GM23248 (cell line): Measurements from ENCODE around the gene GLE1. TPM values are rescaled to one million over a fixed set of nuclear protein-coding genes. Genes with fewer than 3 reads are reported as not detected.

Experiments used
- DNase-seq: peaks from one replicate; pipeline ENCODE4 v3.0.0-alpha.2; 2015
- H2AFZ ChIP-seq: fragments of 200-600 bp; sonication (generic); 2 replicates; pipeline ENCODE4 v1.6.1; 2016; ENCODE audit warnings: antibody characterized with exemption
- H3F3A ChIP-seq: fragments of 200-600 bp; sonication (generic); 2 replicates; pipeline ENCODE4 v1.6.1; 2016; ENCODE audit warnings: mild to moderate bottlenecking, antibody characterized with exemption, mixed run types; ENCODE audit not compliant: insufficient read depth
- H3K27ac ChIP-seq: fragments of 200-600 bp; sonication (generic); 2 replicates; pipeline ENCODE4 v1.5.1; 2016; ENCODE audit warnings: mild to moderate bottlenecking
- H3K27me3 ChIP-seq: fragments of 200-600 bp; sonication (generic); replicated peaks from 2 replicates; pipeline ENCODE4 v1.6.1; 2016; ENCODE audit warnings: mild to moderate bottlenecking; ENCODE audit not compliant: insufficient read depth
- H3K36me3 ChIP-seq: fragments of 200-600 bp; sonication (generic); 2 replicates; pipeline ENCODE4 v1.6.1; 2016; ENCODE audit warnings: low read depth, mild to moderate bottlenecking
- H3K4me1 ChIP-seq: fragments of 200-600 bp; sonication (generic); 2 replicates; pipeline ENCODE4 v1.6.1; 2016; ENCODE audit warnings: mild to moderate bottlenecking; ENCODE audit not compliant: insufficient read depth
- H3K4me2 ChIP-seq: fragments of 200-600 bp; sonication (generic); one replicate; pipeline ENCODE4 v1.6.1; 2016; ENCODE audit warnings: mild to moderate bottlenecking; ENCODE audit not compliant: unreplicated experiment
- H3K4me3 ChIP-seq: fragments of 200-600 bp; sonication (generic); 2 replicates; pipeline ENCODE4 v1.5.1; 2016; ENCODE audit warnings: mild to moderate bottlenecking
- H3K79me2 ChIP-seq: fragments of 200-600 bp; sonication (generic); 2 replicates; pipeline ENCODE4 v1.6.1; 2016; ENCODE audit warnings: mild to moderate bottlenecking; ENCODE audit not compliant: insufficient read depth
- H3K9ac ChIP-seq: fragments of 200-600 bp; sonication (generic); 2 replicates; pipeline ENCODE4 v1.6.1; 2016; ENCODE audit warnings: mild to moderate bottlenecking
- H3K9me2 ChIP-seq: fragments of 200-600 bp; sonication (generic); 2 replicates; pipeline ENCODE4 v1.6.1; 2016; ENCODE audit warnings: mixed run types, mild to moderate bottlenecking, moderate library complexity; ENCODE audit not compliant: insufficient read depth
- H3K9me3 ChIP-seq: fragments of 200-600 bp; sonication (generic); one replicate; pipeline ENCODE4 v1.6.1; 2017; ENCODE audit warnings: low read depth
- H4K20me1 ChIP-seq: fragments of 200-600 bp; sonication (generic); 2 replicates; pipeline ENCODE4 v1.6.0; 2016; ENCODE audit not compliant: insufficient read depth
- EZH2 ChIP-seq: fragments of 200-600 bp; sonication (generic); IDR thresholded peaks from 2 replicates; pipeline ENCODE4 v1.6.1; 2018; ENCODE audit warnings: antibody characterized with exemption, mild to moderate bottlenecking; ENCODE audit not compliant: insufficient read depth, poor library complexity, severe bottlenecking
- EZH2phosphoT487 ChIP-seq: fragments of 200-600 bp; sonication (generic); IDR thresholded peaks from 2 replicates; pipeline ENCODE4 v1.6.1; 2018; ENCODE audit warnings: antibody characterized with exemption, moderate library complexity, mild to moderate bottlenecking, low read depth; ENCODE audit not compliant: insufficient read depth
- WGBS, 2 experiments: methylation state at CpG; one replicate each; pipeline ENCODE4 v1.1.6; 2015 to 2017; ENCODE audit warnings: low lambda C conversion rate in 2 of 2, low coverage in 1 of 2; ENCODE audit errors: missing lambda C conversion rate in 2 of 2; 5-methylcytosine and 5-hydroxymethylcytosine counted together
- in situ Hi-C: fragments of 300-500 bp; cut with MboI; formaldehyde crosslinking; loops from 2 replicates; pipeline ENCODE4 v1.15.0; 2020
- polyA plus RNA-seq: library from polyadenylated mRNA; unstranded; fragments of >200 nt; fragmentation: Nextera tagmentation; extraction: Ambion mirVana; gene quantifications from 2 replicates; pipeline ENCODE4 v1.2.1, GENCODE V29; 2016
- total RNA-seq: library from RNA; depleted of rRNA; stranded (reverse); fragments of >200 nt; shearing (Covaris generic); gene quantifications from 2 replicates; pipeline ENCODE4 v1.2.3, GENCODE V29; 2014

The GLE1 gene
- total and polyA plus RNA-seq, 2 experiments from 2014 or later, result 18.1 to 27.1 TPM

DNA sequence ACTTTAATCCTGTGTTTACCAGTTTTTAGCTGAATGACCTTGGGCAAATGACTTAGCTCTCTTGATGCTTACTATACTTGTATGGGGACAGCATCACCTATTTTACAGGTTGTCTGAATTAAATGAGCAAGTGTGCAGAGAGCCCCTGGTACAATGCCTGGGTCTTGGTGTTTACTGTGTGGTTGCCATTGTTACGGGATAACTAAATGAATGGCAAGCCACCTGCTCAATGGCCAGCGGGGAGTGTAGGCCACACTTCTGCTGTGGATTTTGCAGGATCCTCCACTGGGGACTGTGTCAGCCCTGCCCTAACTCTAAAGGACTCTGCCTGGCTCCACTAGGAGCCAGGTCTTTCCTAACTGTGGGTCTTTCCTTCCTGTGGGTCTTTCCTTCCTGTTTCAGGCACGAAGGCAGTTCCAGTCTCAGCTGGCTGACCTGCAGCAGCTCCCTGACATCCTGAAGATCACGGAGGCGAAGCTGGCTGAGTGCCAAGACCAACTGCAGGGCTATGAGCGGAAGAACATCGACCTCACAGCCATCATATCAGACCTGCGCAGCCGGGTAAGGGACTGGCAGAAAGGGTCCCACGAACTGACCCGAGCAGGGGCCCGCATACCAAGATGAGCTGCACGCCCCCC is 10.3 kb upstream of the GLE1 start:
- Histone ChIP-seq H3K9me2 (no peaks in the 10 kb centered on the region), H3K9ac (no peak overlapping the region), H3K4me2 (no peak overlapping the region), H2AFZ (no peak overlapping the region), H3K27ac (no peak overlapping the region), H4K20me1 (no peaks in the 10 kb centered on the region), H3K36me3 (peaks cover 26% of the 10 kb centered on the region), H3K79me2 (no peaks in the 10 kb centered on the region), H3K4me3 (no peak overlapping the region), H3K27me3 (no peaks in the 10 kb centered on the region), H3F3A (no peaks in the 10 kb centered on the region), H3K4me1 (no peaks in the 10 kb centered on the region), H3K9me3 (no peaks in the 10 kb centered on the region)
- DNase-seq, result no peak
- 87 to 88% methylated on average over 13 of the region's 13 CpGs for WGBS, 2 experiments
- TF ChIP-seq EZH2phosphoT487, result no peak
- TF ChIP-seq EZH2, result no peak
- in situ Hi-C loops, result no loop called here

DNA sequence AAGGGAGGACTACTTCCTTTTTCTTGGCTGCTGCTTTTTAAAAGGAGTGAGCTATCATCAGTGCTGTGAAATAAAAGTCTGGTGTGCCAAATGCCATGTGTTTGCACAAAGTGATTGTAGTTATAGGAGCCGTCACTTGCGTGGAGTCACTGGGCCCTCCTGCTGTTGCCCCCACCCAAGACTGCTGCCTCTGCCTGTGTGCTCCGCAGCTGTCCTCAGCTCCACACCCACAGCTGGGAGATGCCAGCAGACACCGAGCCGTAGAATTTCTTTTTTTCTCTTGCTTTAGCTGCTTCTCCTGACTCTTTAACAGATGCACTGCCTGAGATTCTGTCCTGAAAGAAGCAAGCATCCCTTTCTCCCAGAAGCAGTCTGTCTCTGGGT is 9.8 kb upstream of the GLE1 start:
- Histone ChIP-seq H3K4me2 (no peak overlapping the region), H2AFZ (no peak overlapping the region), H3K27me3 (no peaks in the 10 kb centered on the region), H3K27ac (no peak overlapping the region), H3K4me1 (no peaks in the 10 kb centered on the region), H3K9me2 (no peaks in the 10 kb centered on the region), H3K36me3 (peaks cover 21% of the 10 kb centered on the region; the same call in 1 of the 2 replicates), H3K9ac (no peak overlapping the region), H3K4me3 (no peak overlapping the region), H3K9me3 (no peaks in the 10 kb centered on the region), H3F3A (no peaks in the 10 kb centered on the region), H4K20me1 (no peaks in the 10 kb centered on the region), H3K79me2 (no peaks in the 10 kb centered on the region)
- in situ Hi-C loops, result no loop called here
- 70 to 75% methylated on average over 5 of the region's 5 CpGs for WGBS, 2 experiments
- DNase-seq, result no peak
- TF ChIP-seq EZH2phosphoT487, result no peak

DNA sequence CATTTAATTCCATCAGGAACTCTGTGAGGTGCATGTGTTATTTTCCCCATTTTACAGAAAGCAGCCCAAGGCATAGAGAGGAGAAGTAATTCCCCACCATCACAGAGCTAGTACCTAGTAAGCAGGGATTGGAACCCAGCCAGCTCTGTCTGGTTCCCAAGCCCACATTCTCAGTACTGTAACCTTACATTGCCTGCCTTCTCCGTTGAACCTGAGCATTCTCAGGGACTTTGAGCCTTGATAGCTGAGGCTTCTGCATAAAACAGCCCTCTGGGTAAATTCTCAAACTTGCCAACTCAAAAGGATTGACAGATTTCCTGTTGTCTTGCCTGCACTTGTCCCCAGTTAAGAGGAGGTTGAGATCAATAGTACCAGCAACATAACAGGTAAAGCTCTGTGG is 9.2 kb upstream of the GLE1 start:
- in situ Hi-C loops, result no loop called here
- no peak overlapping the region for H3K9ac ChIP-seq

DNA sequence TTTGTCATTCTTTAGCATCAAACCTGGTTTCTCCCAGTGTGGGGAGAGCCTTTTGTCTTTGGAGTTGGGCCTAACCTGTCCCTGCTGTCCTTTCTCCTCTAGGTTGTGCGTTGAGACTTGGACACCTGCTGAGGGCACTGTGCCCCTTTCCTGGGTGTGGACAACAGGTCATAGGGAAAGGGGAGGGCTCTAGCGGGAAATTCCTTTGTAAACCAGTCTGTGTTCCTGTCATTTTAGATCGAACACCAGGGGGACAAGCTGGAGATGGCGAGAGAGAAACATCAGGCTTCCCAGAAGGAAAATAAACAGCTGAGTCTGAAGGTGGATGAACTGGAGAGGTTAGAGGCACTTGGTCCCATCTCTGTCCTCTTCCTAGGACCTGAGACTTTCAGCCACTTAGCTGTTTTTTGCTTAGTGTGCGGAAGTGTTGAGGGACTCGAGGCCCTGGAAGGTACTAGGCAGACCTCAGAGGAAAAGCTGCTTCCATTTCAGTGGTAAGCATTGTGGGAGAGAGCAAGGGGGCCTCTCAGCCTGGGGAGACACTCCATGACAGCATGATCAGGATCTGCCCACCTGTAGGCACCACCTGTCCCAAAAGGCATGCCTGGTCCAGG is 8.6 kb upstream of the GLE1 start:
- Histone ChIP-seq H3F3A (0 out of 2 replicates have a peak, but pooled peaks cover 9% of the 10 kb centered on the region), H3K4me3 (no peak overlapping the region), H3K4me2 (no peak overlapping the region), H3K9ac (no peak overlapping the region), H3K4me1 (no peaks in the 10 kb centered on the region), H3K27me3 (no peaks in the 10 kb centered on the region), H3K36me3 (peaks cover 20% of the 10 kb centered on the region; the same call in 1 of the 2 replicates), H3K27ac (no peak overlapping the region), H3K79me2 (no peaks in the 10 kb centered on the region), H4K20me1 (no peaks in the 10 kb centered on the region), H3K9me2 (no peaks in the 10 kb centered on the region), H3K9me3 (no peaks in the 10 kb centered on the region), H2AFZ (no peak overlapping the region)
- TF ChIP-seq EZH2phosphoT487, result no peak
- in situ Hi-C loops, result no loop called here
- no peak for DNase-seq
- WGBS, 2 experiments, result 92 to 94% methylated on average over 6 of the region's 6 CpGs

More for the DNA sequence above, 9.2 kb upstream of the GLE1 start:
- Histone ChIP-seq H3K9me3 (no peaks in the 10 kb centered on the region), H3K9me2 (no peaks in the 10 kb centered on the region), H3K4me3 (no peak overlapping the region), H3F3A (0 out of 2 replicates have a peak, but pooled peaks cover 3% of the 10 kb centered on the region), H3K79me2 (no peaks in the 10 kb centered on the region), H3K27me3 (no peaks in the 10 kb centered on the region), H3K4me1 (no peaks in the 10 kb centered on the region), H3K27ac (no peak overlapping the region), H4K20me1 (no peaks in the 10 kb centered on the region), H3K4me2 (no peak overlapping the region), H3K36me3 (peaks cover 20% of the 10 kb centered on the region; the same call in 1 of the 2 replicates), H2AFZ (no peak overlapping the region)
- no peak for TF ChIP-seq EZH2phosphoT487
- no peak for TF ChIP-seq EZH2
- 57 to 64% methylated on average over 1 of the region's 1 CpG for WGBS, 2 experiments
- DNase-seq, result no peak
